Esophagus squamous epithelium (tissue), 4 donors: ENCODE measurements around the gene DNAJC7.

Experiments used
- POLR2A ChIP-seq, 4 donors: fragments of 450-650 bp; IDR thresholded peaks; one replicate each; pipeline ENCODE4 v1.6.1; 2017; ENCODE audit warnings: antibody characterized with exemption in 4 of 4, mild to moderate bottlenecking in 4 of 4, moderate library complexity in 3 of 4
- TF ChIP-seq, protein P1 (sequence below), 6 experiments: fragments of 450-650 bp in 4 of 6; fragments of 200-600 bp in 2 of 6; sonication (generic) in 2 of 6; IDR thresholded peaks; one replicate each; pipeline ENCODE4 v1.5.1; 2016 to 2019; ENCODE audit warnings: antibody characterized with exemption in 6 of 6, mild to moderate bottlenecking in 4 of 6, moderate library complexity in 4 of 6

DNA sequence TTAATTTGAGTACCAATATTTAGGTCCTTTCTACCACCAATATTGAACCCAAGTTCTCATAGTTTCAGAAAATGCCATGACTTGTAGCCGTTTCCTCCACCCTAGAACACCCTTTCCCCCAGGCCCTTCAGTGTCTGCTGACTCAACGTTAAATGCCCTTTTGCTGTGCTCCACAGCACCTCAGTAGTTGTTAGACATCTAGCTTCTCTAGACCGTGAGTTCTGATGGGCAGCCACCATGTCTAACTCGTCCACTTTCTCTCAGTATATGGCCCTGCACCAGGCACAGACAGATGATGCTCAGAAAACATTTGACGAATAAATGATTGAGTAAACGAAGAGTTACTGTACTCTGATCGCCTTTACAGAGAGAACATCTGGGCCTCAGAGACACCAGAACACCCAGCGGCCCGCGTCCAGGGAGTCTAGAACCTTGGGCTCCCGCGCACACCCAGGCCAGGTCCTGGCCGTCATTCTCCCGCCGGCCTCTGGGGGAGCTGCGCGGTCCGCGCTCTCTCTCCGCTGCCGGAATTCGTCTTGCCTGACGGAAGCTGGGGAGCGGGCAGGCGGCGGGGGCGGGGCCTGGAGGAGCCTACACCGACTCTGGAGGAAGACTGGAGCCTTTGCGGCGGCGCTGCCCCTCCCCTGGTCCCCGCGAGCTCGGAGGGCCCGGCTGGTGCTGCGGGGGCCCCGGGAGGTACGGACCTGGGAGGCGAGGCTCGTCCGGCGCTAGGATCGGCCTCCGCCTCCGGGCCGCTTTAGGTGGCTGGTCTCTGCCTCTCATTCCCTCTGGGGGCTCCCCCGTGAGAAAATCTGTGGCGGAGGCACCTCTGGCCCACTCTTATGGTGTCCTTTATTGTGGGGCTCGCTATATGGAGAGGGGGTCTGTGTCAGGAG lies 2.5 kb upstream of the DNAJC7 start, which contains the start of gene NKIRAS2:
- TF ChIP-seq, protein P1, sequence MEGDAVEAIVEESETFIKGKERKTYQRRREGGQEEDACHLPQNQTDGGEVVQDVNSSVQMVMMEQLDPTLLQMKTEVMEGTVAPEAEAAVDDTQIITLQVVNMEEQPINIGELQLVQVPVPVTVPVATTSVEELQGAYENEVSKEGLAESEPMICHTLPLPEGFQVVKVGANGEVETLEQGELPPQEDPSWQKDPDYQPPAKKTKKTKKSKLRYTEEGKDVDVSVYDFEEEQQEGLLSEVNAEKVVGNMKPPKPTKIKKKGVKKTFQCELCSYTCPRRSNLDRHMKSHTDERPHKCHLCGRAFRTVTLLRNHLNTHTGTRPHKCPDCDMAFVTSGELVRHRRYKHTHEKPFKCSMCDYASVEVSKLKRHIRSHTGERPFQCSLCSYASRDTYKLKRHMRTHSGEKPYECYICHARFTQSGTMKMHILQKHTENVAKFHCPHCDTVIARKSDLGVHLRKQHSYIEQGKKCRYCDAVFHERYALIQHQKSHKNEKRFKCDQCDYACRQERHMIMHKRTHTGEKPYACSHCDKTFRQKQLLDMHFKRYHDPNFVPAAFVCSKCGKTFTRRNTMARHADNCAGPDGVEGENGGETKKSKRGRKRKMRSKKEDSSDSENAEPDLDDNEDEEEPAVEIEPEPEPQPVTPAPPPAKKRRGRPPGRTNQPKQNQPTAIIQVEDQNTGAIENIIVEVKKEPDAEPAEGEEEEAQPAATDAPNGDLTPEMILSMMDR (IDR thresholded peaks at IDR 0.05), result peak; percentile 92 to 97 (median 97)
- TF ChIP-seq POLR2A (IDR thresholded peaks at IDR 0.05), result peak in 2 of 4 donors; percentile 43 to 72
